GM12864 (cell line): ENCODE results near the gene MEGF6.

Experiments
- DNase-seq: peaks from one replicate; pipeline ENCODE4 v3.0.0-alpha.2; 2011; ENCODE audit warnings: low read depth
- H3K4me3 ChIP-seq: 2 replicates; pipeline ENCODE4 v1.5.1; 2011; ENCODE audit warnings: mild to moderate bottlenecking, low read depth, low read length, control low read depth
- TF ChIP-seq, protein P1 (sequence below): IDR thresholded peaks from 2 replicates; pipeline ENCODE4 v1.5.1; 2011; ENCODE audit warnings: low read depth, mild to moderate bottlenecking, moderate library complexity, low read length, control low read depth, inconsistent platforms; ENCODE audit errors: missing control alignments

Gene MEGF6

GRCh38 chr1:3632298-3632697 is 21.0 kb upstream of the MEGF6 start:
- TF ChIP-seq, protein P1, sequence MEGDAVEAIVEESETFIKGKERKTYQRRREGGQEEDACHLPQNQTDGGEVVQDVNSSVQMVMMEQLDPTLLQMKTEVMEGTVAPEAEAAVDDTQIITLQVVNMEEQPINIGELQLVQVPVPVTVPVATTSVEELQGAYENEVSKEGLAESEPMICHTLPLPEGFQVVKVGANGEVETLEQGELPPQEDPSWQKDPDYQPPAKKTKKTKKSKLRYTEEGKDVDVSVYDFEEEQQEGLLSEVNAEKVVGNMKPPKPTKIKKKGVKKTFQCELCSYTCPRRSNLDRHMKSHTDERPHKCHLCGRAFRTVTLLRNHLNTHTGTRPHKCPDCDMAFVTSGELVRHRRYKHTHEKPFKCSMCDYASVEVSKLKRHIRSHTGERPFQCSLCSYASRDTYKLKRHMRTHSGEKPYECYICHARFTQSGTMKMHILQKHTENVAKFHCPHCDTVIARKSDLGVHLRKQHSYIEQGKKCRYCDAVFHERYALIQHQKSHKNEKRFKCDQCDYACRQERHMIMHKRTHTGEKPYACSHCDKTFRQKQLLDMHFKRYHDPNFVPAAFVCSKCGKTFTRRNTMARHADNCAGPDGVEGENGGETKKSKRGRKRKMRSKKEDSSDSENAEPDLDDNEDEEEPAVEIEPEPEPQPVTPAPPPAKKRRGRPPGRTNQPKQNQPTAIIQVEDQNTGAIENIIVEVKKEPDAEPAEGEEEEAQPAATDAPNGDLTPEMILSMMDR = no peak
- no peak for DNase-seq
- H3K4me3 ChIP-seq = no peak overlapping the region

- TF ChIP-seq, protein P1 = no peak
- no peak overlapping the region for H3K4me3 ChIP-seq
- DNase-seq = no peak
These were observed 20.3 kb upstream of the MEGF6 start for GRCh38 chr1:3631320-3632260.

DNA sequence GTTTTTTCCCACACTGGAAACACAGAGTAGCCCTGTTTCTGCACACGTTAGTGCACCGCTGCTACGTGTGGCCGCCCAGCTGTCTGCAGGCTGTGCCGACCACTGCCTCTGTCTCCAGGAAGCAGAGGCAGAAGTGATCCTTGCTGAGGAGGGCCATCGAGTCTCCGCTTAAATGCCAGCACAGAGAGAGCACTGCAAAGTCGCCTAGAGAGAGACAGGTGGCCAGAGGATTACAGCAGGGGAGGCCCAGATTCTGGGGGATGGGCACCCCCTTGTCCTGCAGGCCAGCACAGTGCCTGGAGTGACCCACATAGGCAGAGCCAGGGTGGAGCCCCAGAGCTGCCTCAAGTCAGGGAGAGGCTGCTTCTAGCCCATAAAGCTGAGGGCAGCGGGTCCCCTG is 19.6 kb upstream of the MEGF6 start:
- H3K4me3 ChIP-seq = no peak overlapping the region

GRCh38 chr1:3630161-3630611 is 18.9 kb upstream of the MEGF6 start:
- no peak for DNase-seq
- TF ChIP-seq, protein P1 = no peak
- H3K4me3 ChIP-seq = no peak overlapping the region

More for the DNA sequence above, 19.6 kb upstream of the MEGF6 start:
- TF ChIP-seq, protein P1 = no peak
- no peak for DNase-seq

- TF ChIP-seq, protein P1 = no peak
- DNase-seq = no peak
- H3K4me3 ChIP-seq = no peak overlapping the region
These were observed 18.4 kb upstream of the MEGF6 start for GRCh38 chr1:3629561-3630160.

DNA sequence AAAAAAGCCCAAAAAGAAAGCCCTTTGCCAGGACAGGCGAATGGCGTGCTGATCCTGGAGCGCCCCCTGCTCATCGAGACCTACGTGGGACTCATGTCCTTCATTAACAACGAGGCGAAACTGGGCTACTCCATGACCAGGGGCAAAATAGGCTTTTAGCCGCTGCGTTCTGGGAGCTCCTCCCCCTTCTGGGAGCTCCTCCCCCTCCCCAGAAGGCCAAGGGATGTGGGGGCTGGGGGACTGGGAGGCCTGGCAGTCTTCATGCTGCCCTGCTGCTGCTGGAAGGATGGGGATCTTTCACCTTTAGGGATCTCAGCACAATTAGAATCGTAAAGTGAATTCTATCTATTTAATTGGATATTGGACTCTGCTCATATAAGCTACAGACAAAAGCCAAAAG is 17.1 kb upstream of the MEGF6 start:
- no peak overlapping the region for H3K4me3 ChIP-seq
- no peak for DNase-seq
- TF ChIP-seq, protein P1 = no peak
